ENCODE results near the gene TMEM145. TPM values are rescaled to one million over a fixed set of nuclear protein-coding genes. Genes with fewer than 3 reads are reported as not detected.

Gene TMEM145
- total and polyA plus RNA-seq, 9 of the 15 experiments (the other 6 are each of a cell fraction or from before 2014, with no cell fraction given), result 0.80 to 5.5 (median 1.9) TPM; not detected in 3

DNA sequence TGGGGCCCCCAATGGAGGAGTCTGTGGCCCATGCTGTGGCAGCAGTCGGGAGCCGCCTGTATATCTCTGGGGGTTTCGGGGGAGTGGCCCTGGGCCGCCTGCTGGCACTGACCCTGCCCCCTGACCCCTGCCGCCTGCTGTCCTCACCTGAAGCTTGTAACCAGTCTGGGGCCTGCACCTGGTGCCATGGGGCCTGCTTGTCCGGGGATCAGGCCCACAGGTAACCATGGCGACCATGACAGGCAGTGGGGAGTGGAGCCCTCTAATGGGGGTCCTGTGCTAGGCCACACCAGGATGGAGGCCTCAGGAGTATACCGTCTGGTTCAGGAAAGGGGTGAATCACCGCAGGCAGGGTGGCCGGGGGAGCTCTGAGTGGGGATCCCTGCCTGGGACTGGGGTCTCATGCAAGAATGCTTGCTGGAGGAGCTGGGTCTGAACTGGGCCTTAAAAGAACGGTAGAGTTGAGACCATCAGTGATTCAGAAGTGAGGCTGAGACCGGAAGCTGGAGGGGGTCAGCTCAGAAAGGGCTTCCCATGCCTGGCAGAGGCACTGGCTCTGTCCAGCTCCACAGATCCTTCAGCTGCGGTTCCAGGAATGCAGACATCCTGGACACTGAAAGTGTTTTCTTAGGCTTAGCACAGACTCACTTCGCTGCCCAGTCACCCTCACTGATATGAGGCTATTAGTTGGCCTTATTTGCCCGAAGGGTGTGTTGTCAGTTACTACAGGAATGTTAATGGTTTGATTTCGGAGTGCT, 47.9 kb downstream of the TMEM145 start:
- POLR2A ChIA-PET, result interaction anchor here (0.6 to 1.2 kb wide), 2 partner anchors 18 to 63 kb away, joined by 3 to 6 read pairs; no protein-coding TSS in a partner anchor
- FAIRE-seq, result no peak

More for the DNA sequence above, 47.9 kb downstream of the TMEM145 start:
- H3K36me3 ChIP-seq (ENCODE audit: control insufficient read depth, insufficient read depth, low read length), result peaks cover 10% of the 10 kb centered on the region; the same call in 2 of the 3 replicates
- no TSS peak for BruUV-seq (replicated peaks)
- 68% methylated on average over 15 of the region's 16 CpGs for WGBS (ENCODE audit: insufficient coverage, low coverage, missing lambda C conversion rate)
- no peak overlapping the region for H3K9ac ChIP-seq (ENCODE audit: insufficient read depth in 1 of 2, low read depth in 2 of 2, low read length in 2 of 2)
- H3K4me2 ChIP-seq (ENCODE audit: insufficient read depth, low read length), result no peak overlapping the region
- CTCF ChIA-PET (ENCODE audit: low intra/inter-chr PET ratio), result no interaction called here
- H3K27ac ChIP-seq (ENCODE audit: extremely low read depth, low read depth, low read length), result no peak overlapping the region
- H3K79me2 ChIP-seq (ENCODE audit: control insufficient read depth, insufficient read depth, low read length), result no peaks in the 10 kb centered on the region
- H3K9me3 ChIP-seq (replicated peaks; ENCODE audit: control insufficient read depth, insufficient read depth, low read depth, low read length), result peaks cover 2% of the 10 kb centered on the region; the same call in 1 of the 2 replicates
- in situ Hi-C loops (cut with MboI), result no loop called here
- intact Hi-C loops (cut with micrococcal nuclease), result no loop called here
- TF ChIP-seq, protein P1, sequence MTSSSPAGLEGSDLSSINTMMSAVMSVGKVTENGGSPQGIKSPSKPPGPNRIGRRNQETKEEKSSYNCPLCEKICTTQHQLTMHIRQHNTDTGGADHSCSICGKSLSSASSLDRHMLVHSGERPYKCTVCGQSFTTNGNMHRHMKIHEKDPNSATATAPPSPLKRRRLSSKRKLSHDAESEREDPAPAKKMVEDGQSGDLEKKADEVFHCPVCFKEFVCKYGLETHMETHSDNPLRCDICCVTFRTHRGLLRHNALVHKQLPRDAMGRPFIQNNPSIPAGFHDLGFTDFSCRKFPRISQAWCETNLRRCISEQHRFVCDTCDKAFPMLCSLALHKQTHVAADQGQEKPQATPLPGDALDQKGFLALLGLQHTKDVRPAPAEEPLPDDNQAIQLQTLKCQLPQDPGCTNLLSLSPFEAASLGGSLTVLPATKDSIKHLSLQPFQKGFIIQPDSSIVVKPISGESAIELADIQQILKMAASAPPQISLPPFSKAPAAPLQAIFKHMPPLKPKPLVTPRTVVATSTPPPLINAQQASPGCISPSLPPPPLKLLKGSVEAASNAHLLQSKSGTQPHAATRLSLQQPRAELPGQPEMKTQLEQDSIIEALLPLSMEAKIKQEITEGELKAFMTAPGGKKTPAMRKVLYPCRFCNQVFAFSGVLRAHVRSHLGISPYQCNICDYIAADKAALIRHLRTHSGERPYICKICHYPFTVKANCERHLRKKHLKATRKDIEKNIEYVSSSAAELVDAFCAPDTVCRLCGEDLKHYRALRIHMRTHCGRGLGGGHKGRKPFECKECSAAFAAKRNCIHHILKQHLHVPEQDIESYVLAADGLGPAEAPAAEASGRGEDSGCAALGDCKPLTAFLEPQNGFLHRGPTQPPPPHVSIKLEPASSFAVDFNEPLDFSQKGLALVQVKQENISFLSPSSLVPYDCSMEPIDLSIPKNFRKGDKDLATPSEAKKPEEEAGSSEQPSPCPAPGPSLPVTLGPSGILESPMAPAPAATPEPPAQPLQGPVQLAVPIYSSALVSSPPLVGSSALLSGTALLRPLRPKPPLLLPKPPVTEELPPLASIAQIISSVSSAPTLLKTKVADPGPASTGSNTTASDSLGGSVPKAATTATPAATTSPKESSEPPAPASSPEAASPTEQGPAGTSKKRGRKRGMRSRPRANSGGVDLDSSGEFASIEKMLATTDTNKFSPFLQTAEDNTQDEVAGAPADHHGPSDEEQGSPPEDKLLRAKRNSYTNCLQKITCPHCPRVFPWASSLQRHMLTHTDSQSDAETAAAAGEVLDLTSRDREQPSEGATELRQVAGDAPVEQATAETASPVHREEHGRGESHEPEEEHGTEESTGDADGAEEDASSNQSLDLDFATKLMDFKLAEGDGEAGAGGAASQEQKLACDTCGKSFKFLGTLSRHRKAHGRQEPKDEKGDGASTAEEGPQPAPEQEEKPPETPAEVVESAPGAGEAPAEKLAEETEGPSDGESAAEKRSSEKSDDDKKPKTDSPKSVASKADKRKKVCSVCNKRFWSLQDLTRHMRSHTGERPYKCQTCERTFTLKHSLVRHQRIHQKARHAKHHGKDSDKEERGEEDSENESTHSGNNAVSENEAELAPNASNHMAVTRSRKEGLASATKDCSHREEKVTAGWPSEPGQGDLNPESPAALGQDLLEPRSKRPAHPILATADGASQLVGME (CRISPR knock-in tag; IDR thresholded peaks at IDR 0.05), result no peak
- TF ChIP-seq, protein P2, sequence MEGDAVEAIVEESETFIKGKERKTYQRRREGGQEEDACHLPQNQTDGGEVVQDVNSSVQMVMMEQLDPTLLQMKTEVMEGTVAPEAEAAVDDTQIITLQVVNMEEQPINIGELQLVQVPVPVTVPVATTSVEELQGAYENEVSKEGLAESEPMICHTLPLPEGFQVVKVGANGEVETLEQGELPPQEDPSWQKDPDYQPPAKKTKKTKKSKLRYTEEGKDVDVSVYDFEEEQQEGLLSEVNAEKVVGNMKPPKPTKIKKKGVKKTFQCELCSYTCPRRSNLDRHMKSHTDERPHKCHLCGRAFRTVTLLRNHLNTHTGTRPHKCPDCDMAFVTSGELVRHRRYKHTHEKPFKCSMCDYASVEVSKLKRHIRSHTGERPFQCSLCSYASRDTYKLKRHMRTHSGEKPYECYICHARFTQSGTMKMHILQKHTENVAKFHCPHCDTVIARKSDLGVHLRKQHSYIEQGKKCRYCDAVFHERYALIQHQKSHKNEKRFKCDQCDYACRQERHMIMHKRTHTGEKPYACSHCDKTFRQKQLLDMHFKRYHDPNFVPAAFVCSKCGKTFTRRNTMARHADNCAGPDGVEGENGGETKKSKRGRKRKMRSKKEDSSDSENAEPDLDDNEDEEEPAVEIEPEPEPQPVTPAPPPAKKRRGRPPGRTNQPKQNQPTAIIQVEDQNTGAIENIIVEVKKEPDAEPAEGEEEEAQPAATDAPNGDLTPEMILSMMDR (IDR thresholded peaks at IDR 0.05 in 2 of 3, conservative IDR thresholded peaks at IDR 0.05 in 1 of 3; ENCODE audit: insufficient read depth in 2 of 3, low read depth in 1 of 3, low read length in 3 of 3), result peak in 2 of 3 experiments; percentile 8 to 11; a peak in 1 of 6 replicates
- TF ChIP-seq GABPB1 (CRISPR knock-in tag; IDR thresholded peaks at IDR 0.05) (no peak), XRCC3 (IDR thresholded peaks at IDR 0.05) (no peak), RFX1 (IDR thresholded peaks at IDR 0.05) (peak; percentile 87), MYNN (IDR thresholded peaks at IDR 0.05) (no peak), MYNN (CRISPR knock-in tag; IDR thresholded peaks at IDR 0.05) (no peak), GABPA (tag; conservative IDR thresholded peaks at IDR 0.05; ENCODE audit: low read depth) (no peak), LEF1 (IDR thresholded peaks at IDR 0.05) (no peak), TAF9B (IDR thresholded peaks at IDR 0.05; ENCODE audit: partially characterized antibody) (no peak)
- TF ChIP-seq, protein P3, sequence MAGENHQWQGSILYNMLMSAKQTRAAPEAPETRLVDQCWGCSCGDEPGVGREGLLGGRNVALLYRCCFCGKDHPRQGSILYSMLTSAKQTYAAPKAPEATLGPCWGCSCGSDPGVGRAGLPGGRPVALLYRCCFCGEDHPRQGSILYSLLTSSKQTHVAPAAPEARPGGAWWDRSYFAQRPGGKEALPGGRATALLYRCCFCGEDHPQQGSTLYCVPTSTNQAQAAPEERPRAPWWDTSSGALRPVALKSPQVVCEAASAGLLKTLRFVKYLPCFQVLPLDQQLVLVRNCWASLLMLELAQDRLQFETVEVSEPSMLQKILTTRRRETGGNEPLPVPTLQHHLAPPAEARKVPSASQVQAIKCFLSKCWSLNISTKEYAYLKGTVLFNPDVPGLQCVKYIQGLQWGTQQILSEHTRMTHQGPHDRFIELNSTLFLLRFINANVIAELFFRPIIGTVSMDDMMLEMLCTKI (IDR thresholded peaks at IDR 0.05; ENCODE audit: partially characterized antibody), result no peak
- no peaks in the 10 kb centered on the region for H4K20me1 ChIP-seq (replicated peaks; ENCODE audit: control insufficient read depth, insufficient read depth, low read length)
- DNase-seq (ENCODE audit: extremely low read depth in 1 of 4, low spot score in 3 of 4), result peak in 2 of 4 experiments; percentile 28 to 34
- H3K9me1 ChIP-seq (ENCODE audit: control insufficient read depth, insufficient read depth, low read length), result no peaks in the 10 kb centered on the region
- H3K27me3 ChIP-seq (ENCODE audit: control insufficient read depth in 2 of 2, insufficient read depth in 2 of 2, low read length in 2 of 2), result no peaks in the 10 kb centered on the region
- H3K4me3 ChIP-seq, result no peak overlapping the region
- H3K4me1 ChIP-seq (replicated peaks in 1 of 2; ENCODE audit: control insufficient read depth in 2 of 2, insufficient read depth in 2 of 2, low read length in 2 of 2), result peaks cover 0 to 23% of the 10 kb centered on the region in 2 experiments; a peak in 2 of 5 replicates
- ATAC-seq, result peak; percentile 69
- no peak overlapping the region for H2AFZ ChIP-seq (ENCODE audit: low read depth, low read length)

Measured in K562 (cell line).